HepG2 (cell line): ENCODE data around the gene FAM20A. TPM values are rescaled to one million over a fixed set of nuclear protein-coding genes. Genes with fewer than 3 reads are reported as not detected.

ENCODE experiments used
- AKNA ChIP-seq: sonication (generic); formaldehyde crosslinking; IDR thresholded peaks from 2 replicates; pipeline ENCODE4 v1.4.0; 2020; ENCODE audit warnings: missing genetic modification reagents, borderline replicate concordance
- JUND ChIP-seq: sonication (generic); formaldehyde crosslinking; IDR thresholded peaks from 2 replicates; pipeline ENCODE4 v1.8.0; 2022; ENCODE audit warnings: mild to moderate bottlenecking, missing genetic modification reagents
- MYC ChIP-seq: sonication (generic); formaldehyde crosslinking; IDR thresholded peaks from 2 replicates; pipeline ENCODE4 v1.9.0; 2021; ENCODE audit warnings: missing genetic modification reagents, borderline replicate concordance
- SAFB2 ChIP-seq: sonication (generic); formaldehyde crosslinking; IDR thresholded peaks from 2 replicates; pipeline ENCODE4 v1.5.1; 2020; ENCODE audit warnings: missing genetic modification reagents, low read depth, mild to moderate bottlenecking, borderline replicate concordance
- SNAPC2 ChIP-seq: sonication (generic); formaldehyde crosslinking; IDR thresholded peaks from 2 replicates; pipeline ENCODE4 v1.8.1; 2022; ENCODE audit warnings: mild to moderate bottlenecking, missing genetic modification reagents
- ZBTB10 ChIP-seq: sonication (generic); formaldehyde crosslinking; IDR thresholded peaks from 2 replicates; pipeline ENCODE4 v1.4.0; 2020; ENCODE audit warnings: missing genetic modification reagents, borderline replicate concordance
- ZBTB2 ChIP-seq: sonication (generic); formaldehyde crosslinking; IDR thresholded peaks from 2 replicates; pipeline ENCODE4 v1.8.0; 2022; ENCODE audit warnings: low read depth, missing genetic modification reagents
- ZBTB38 ChIP-seq: sonication (generic); formaldehyde crosslinking; IDR thresholded peaks from 2 replicates; pipeline ENCODE4 v1.5.1; 2020; ENCODE audit warnings: mild to moderate bottlenecking, missing genetic modification reagents
- ZNF121 ChIP-seq: sonication (generic); formaldehyde crosslinking; IDR thresholded peaks from 2 replicates; pipeline ENCODE4 v1.5.0; 2020; ENCODE audit warnings: mild to moderate bottlenecking, missing genetic modification reagents
- ZNF234 ChIP-seq: sonication (generic); formaldehyde crosslinking; conservative IDR thresholded peaks from 2 replicates; pipeline ENCODE4 v1.5.1; 2020; ENCODE audit warnings: mild to moderate bottlenecking, missing genetic modification reagents
- ZNF343 ChIP-seq: sonication (generic); formaldehyde crosslinking; IDR thresholded peaks from 2 replicates; pipeline ENCODE4 v1.4.0; 2020; ENCODE audit warnings: mild to moderate bottlenecking, missing genetic modification reagents
- ZNF44 ChIP-seq: sonication (generic); formaldehyde crosslinking; IDR thresholded peaks from 2 replicates; pipeline ENCODE4 v1.5.1; 2020; ENCODE audit warnings: mild to moderate bottlenecking, missing genetic modification reagents
- ZNF609 ChIP-seq: sonication (generic); formaldehyde crosslinking; IDR thresholded peaks from 2 replicates; pipeline ENCODE4 v1.4.0; 2020; ENCODE audit warnings: mild to moderate bottlenecking, missing genetic modification reagents, borderline replicate concordance
- polyA plus RNA-seq, 8 experiments: library from polyadenylated mRNA; depleted of rRNA in 3 of 8; stranded (reverse) in 7 of 8; unstranded in 1 of 8; fragments of >200 nt; fragmentation: Illumina TruSeq in 4 of 8; extraction: Trizol in 4 of 8; gene quantifications; 2 replicates each; pipeline versions ENCODE4 v1.2.1 to v1.2.3, GENCODE V29; 2011 to 2016; ENCODE audit warnings: low read depth in 4 of 8, missing spikeins in 1 of 8, mixed read lengths in 1 of 8; ENCODE audit not compliant: insufficient read depth in 1 of 8
- total RNA-seq, 5 experiments: library from RNA; depleted of rRNA; stranded (reverse); fragments of >200 nt; fragmentation: Illumina TruSeq; extraction: Trizol; gene quantifications; 2 replicates each; pipeline ENCODE4 v1.2.3, GENCODE V29; 2016; ENCODE audit warnings: low read depth in 1 of 5

Gene FAM20A
- total and polyA plus RNA-seq, 2 of the 13 experiments (the other 11 are each of a cell fraction or from before 2014, with no cell fraction given): 9.3 to 20.7 TPM

- TF ChIP-seq ZBTB2 (CRISPR knock-in tag) (0 out of 2 replicates have a peak, but pooled peaks have one; percentile 39), ZBTB38 (no peak), ZBTB10 (CRISPR knock-in tag) (peak; percentile 1), AKNA (CRISPR knock-in tag) (no peak), JUND (CRISPR knock-in tag) (no peak), ZNF234 (CRISPR knock-in tag) (peak; percentile 87; the same call in 1 of the 2 replicates), ZNF121 (CRISPR knock-in tag) (peak; percentile 49), SAFB2 (CRISPR knock-in tag) (peak; percentile 83; the same call in 1 of the 2 replicates), MYC (CRISPR knock-in tag) (peak; percentile 23; the same call in 1 of the 2 replicates), ZNF343 (peak; percentile 67; the same call in 1 of the 2 replicates), ZNF609 (CRISPR knock-in tag) (peak; percentile 52; the same call in 1 of the 2 replicates), SNAPC2 (CRISPR knock-in tag) (peak; percentile 32; the same call in 1 of the 2 replicates), ZNF44 (no peak)
Measured at GRCh38 chr17:68600067-68600930, 868 bp downstream of the FAM20A start (continued).
